Endometrial microvascular endothelial cells (primary cell): ENCODE data around the gene ARHGAP26. TPM values are rescaled to one million over a fixed set of nuclear protein-coding genes. Genes with fewer than 3 reads are reported as not detected.
"Not testable (repeated sequence)": the region's sequence is repeated elsewhere in the genome, so short reads cannot be mapped to it uniquely, and the experiment has no call there.

ENCODE experiments used
- in situ Hi-C: cut with HindIII; loops from 2 replicates; pipeline ENCODE4 v1.10.0; 2017; ENCODE audit warnings: low sequenced_read_pairs, low pct_unique_long_range_greater_than_20kb; ENCODE audit errors: inconsistent ontology term
- total RNA-seq: library from RNA; depleted of rRNA; stranded (reverse); fragments of >200 nt; gene quantifications from one replicate; pipeline ENCODE4 v1.2.3, GENCODE V29; 2015; ENCODE audit errors: inconsistent ontology term

The ARHGAP26 gene
- total RNA-seq, 1 donor from 2014 or later: 20.4 TPM

DNA sequence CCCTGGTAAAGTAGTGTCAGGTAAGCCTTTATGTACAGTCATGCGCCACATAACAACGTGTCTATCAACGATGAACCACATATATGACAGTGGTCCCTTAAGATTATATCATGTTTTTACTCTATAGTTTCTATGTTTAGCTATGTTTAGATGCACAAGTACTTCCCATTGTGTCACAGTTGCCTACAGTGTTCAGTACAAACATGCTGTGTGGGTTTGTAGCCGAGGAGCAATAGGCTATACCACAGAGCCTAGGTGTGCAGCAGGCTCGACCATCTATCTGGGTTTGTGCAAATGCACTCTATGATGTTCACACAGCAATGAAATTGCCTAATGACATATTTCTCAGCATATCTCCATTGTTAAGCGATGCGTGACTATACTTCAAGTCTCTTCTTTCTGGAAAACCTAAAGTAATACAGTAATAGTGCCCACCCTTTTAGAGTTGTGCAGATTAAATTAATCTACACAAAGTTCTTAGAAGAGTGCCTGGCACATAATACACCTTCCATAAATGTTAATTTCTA is 295.9 kb downstream of the ARHGAP26 start:
- in situ Hi-C loops: no loop called here

DNA sequence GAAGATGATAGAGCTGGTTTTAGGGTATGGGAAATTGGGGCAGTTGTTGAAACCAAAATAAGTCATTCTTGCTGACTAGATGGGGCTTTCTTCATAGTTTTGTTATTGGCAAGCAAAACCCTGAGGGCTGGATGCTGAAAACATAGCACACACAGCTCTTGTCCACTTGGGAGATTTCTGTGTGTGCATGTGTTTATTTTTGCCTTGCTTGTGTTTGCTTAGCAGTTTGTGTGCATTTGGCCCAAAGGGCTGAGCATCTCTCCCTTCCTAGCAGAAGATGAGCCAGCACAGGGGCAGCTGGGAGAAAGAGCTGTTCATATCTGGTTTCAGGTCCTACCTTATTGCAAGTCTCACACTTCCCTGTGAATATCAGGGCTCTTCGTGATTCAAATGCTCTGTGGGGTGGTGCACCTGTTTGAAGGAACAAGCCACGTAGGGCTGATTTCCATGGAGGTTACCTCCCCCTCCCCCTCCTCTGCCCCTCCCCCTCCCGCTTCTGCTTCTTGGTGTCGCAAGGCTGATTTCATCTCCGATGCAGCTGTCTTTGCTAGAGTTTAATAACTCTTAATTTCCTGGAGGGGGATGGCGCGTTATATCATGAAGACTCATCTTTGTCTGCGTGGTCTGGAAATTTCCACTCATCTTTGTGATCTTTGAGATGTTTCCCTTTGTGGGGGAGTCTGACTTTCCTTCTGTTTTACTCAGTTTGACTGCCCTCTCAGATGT is 296.5 kb downstream of the ARHGAP26 start:
- in situ Hi-C loops: no loop called here

DNA sequence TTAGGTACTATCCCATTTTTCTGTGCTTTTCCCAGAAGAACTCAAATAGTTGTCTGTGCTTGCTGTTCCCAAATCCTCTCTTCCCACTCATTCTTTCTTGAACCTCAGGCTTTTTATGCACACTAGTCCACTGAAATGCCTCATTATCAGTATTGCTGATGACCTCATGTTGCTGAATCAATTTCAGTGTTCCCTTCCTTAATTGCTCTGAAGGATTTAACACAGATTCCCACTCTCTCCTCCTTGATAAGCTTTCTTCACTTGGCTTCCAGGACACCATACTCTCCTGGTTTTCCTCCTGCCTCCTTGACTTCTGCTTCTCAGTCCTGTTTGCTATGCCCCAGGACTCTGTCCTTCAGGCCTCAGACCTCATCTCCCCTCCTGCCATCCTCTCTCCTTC is 298.5 kb downstream of the ARHGAP26 start:
- in situ Hi-C loops: no loop called here

DNA sequence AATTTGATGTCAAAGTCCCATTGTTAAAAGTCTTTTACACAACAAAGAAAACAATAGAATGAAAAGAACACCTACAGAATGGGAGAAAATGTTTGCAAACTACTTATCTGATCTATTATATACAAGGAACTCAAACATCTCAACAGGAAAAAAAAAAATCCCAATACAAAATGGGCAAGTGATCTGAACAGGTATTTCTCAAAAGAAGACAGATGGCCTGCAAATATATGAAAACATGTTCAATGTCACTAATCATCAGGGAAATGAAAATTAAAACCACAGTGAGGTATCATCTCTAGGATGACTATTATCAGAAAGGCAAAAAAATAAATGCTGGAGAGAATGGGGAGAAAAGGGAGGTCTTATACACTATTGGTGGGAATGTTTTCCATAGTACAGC is 301.8 kb downstream of the ARHGAP26 start:
- in situ Hi-C loops: no loop called here

DNA sequence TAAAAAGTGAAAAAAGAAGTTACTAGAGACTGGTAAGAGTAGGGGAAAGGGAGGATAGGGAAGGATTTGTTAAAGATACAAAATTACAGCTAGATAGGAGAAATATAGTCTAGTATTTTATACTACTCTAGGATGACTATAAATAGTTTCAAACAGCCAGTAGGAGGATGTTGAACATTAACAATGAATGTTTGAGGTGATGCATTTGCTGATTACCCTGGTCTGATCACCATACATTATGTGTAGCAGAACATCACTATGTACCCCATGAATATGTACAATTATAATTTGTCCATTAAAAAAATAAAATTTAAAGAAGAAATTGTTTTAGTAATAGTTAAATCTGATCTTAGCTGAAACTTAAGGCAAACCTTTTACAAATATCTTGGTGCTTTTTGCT is 302.6 kb downstream of the ARHGAP26 start:
- in situ Hi-C loops: no loop called here

DNA sequence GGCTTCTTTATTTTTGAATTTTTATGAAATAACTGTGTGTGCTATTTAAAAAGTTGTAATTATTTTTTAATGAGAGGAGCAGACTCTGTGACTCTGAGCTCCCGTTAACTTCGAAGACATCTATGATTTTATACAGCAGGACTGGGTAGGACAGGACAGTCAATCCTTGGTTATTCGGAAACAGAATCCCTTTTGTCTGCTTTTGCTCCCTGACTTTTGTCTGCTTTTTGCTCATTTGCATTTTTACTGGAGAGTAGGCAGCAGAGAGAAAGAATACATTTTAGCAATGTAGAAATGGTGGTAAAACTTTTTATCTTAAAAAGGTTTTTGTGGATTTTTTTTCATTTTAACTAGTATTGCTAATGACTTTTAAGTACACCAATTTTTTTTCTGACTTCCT is 303.6 kb downstream of the ARHGAP26 start:
- in situ Hi-C loops: no loop called here

DNA sequence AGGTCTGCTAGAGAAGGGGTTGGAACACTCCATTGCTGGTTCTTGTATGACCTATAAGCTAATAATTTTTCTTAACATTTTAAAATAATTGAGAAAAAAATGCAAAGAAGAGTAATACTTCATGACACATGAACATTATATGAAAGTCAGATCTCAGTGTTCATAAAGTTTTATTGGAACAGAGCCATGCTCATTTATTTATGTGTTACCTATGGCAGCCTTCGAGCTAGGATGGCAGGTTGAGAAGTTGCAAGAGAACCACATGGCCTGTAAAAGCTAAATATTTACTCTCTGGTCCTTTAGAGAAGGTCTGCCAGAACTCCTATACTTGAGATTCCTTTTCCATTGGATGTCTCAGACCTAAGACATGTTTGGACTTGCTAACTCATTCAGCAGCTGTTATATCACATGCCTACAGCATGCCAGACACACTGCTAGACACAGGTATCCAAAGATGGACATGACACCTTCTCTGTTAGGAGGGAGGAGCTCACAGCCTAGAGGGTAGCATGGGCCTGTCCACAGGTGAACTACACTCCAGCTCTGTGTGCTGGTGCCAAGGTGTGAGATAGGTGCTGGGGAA is 304.3 kb downstream of the ARHGAP26 start:
- in situ Hi-C loops: no loop called here

DNA sequence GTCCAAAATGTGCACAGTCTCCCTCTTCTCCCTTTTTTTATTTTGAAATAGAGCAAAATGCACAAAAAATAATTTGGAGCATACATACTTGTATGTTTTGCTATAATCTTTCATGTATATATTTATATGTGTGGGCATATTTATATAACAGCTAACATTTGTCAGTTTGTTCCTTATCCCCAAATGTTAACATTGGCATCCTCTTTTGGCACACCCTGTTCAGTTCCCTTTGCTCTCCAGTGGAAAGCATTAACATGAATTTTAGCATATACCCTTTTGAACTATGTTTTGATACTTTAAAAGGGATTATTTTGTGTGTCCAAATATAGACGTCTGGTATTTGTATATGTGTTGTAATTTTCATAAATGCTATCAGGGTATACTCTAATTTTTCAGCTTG is 306.2 kb downstream of the ARHGAP26 start:
- in situ Hi-C loops: no loop called here

DNA sequence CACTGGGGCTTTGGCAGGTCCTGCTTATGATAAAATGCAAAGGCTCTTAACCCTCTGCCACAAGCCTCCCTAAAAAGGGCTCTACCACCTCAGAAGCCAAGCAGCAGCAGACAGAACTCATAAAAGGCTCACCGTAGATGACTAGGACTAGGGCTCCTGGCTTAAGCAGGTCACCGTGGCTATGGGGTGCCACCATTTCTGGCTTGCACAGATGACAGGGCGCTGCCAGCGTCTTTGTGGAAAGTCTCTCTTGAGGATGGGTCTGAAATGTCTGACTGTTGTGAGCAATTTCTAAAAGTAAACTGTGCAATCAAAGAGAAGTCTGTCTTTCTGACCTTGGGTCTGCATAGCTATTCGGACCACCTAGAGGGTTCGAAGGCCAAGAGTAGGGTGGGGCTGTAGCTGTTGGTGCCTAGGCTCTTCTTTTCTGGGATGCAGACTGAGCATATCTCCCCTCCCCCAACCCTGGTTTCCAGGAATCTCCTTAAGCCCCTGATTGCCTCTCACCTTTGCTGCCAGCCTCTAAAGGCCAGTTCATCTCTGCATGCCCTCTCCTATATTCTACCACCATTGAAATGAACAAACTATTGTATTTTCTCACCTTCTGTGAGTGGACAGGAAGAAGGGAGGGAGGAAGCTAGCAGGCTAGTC is 307.4 kb downstream of the ARHGAP26 start:
- in situ Hi-C loops: no loop called here

DNA sequence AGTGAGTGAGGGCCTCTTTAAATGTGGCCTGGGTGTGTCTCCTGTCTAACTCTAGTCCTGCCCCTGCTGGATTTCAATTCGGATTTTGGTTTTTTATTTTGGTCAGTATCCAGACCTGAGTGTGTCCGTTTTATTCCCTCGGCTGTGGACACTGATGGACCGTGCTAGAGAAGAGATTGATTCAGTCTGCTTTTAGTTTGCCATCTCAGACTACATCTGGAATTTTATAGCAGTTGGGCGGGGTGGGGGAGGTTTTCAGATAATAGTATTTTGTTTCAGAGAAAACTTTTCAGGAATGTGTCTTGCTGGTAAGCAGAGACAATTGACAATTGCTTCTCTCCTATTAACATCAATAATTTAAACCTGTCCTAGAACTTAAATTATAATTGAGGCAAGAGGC is 308.1 kb downstream of the ARHGAP26 start:
- in situ Hi-C loops: no loop called here

DNA sequence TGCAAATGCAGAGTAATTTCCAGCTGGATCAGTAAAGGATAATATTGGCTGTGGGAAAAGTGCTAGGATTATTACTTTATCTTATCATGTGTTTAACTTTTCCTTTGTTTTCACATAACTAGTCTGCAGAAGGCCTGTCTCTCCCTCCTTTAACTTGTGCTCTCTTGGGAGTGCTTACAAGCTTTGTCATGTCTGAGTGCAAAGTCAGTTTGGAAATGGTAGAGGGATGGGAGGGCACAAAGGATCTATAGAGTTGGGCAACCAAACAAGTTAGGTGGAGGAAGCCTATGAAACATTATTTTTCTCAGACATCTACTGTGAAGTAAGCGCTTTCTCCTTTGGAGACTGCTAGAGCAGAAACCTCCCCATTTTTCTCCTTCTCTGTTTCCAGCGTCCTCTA is 308.8 kb downstream of the ARHGAP26 start:
- in situ Hi-C loops: no loop called here

DNA sequence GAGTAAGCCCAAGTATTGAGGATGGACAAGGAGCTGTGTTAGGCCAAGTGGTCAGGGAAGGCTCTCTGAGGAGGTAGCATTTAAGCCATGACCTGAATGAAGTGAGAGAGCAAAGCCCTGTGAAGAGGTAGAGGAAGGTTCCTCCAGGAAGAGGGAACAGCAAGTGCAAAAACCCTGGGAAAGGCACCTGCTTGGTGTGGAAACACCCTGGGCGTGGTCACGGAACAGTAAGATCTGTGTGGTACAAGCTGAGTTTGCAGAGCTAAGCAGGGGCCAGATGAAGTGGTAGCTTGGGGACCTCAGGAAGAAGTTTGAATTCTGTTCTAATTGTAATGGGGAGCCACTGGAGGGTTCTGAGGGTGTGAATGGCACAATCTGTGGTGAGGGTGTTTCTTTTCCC is 310.2 kb downstream of the ARHGAP26 start:
- in situ Hi-C loops: no loop called here

DNA sequence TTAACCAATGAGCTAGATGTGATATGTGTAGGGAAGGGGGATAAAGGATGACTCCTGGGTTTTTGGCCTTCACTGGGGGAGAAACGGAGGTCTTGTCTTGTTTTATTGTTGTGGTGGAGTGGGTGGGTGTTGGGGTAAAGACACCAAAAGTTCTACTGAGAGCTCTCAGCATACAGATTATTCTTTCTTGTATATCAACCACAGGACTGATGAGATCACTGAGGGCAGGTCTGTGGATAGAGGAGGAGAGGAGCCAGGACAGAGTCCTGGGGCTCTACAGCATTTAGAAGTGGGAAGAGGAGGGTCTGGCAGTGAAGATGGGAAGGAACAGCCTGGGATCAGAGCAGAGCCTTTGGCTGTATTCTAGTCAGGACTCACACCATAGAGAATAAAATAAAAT is 310.8 kb downstream of the ARHGAP26 start:
- in situ Hi-C loops: no loop called here

DNA sequence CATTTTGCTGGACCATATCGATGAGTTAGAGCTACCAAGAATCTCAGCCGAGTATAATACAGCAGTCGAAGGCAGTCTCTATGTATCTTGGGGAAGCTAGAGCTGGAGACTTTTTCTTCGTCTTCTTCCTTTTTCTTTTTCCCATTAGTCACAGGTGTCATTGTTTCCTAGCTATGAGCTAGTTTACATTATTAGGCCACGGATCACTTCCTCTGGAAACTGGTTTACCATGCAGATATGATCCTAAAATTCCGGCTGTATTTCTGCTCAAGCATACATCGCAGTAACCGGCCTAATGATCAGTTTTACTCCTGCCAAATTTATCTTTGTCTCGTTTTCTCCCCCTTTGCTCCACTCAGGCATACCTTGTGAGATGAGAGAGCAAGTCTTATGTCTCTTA is 312.8 kb downstream of the ARHGAP26 start:
- in situ Hi-C loops: no loop called here

DNA sequence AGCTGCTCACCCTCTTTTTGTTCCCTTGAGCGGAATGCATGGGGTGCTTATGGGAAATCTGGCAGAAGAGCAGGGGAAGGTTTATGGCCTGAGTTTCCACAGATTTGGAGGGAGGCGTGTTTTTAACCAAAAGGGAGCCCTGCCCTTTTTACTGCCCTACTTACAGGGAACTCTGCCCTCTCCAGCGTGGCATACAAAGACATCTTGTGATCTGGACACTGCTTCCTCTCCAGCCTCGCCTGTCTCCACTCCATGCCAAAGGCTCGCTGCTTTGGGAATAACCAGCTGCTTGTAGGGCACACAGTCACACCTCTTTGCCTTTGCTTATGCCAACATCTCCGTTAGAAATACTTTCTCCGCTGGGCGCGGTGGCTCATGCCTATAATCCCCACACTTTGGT is 314.2 kb downstream of the ARHGAP26 start:
- in situ Hi-C loops: no loop called here

DNA sequence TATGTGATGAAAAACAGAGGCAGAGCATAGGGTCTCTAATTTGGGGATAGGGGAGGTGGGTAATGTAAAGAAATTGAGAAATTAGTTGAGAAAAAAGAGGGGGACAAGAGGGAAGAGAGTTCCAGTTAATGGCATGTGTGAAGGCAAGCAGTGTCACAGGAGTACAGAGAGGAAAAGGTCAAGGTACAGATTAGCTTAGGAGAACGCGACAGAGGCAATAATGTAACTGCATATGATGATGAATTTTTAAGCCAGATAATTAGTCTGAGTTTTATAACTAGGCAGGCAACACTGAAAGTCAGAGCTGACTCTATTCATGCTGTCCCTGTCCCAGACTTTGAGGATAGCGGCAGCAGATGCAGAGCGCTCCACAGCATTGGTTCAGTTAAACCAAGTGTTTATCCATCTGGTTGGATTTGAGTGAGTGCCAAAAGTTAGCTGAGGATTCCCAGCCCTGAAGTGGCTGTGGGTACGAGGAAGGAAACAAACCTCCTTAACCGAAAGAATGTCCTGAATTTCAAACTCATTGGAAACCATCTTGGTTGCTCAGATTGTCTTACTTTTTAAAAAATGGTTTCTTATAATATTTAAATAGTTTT is 315.2 kb downstream of the ARHGAP26 start:
- in situ Hi-C loops: no loop called here

DNA sequence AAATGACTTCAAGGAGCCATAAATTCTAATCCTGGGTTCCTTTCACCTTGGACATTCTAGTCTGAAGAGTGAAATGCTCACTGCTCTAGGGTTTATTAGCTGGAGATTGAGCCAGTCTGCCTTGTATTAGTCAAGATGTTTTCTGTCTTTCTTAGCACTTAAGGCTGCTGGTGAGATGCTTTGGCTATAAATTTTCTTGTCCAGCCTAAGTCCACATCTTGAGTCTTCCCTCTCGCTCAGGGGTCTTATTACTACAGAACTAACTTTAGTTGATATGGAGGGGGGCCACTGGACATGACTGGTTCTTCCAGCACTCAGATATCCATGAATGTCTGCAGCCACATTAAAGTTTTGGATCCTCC is 316.4 kb downstream of the ARHGAP26 start:
- in situ Hi-C loops: no loop called here

DNA sequence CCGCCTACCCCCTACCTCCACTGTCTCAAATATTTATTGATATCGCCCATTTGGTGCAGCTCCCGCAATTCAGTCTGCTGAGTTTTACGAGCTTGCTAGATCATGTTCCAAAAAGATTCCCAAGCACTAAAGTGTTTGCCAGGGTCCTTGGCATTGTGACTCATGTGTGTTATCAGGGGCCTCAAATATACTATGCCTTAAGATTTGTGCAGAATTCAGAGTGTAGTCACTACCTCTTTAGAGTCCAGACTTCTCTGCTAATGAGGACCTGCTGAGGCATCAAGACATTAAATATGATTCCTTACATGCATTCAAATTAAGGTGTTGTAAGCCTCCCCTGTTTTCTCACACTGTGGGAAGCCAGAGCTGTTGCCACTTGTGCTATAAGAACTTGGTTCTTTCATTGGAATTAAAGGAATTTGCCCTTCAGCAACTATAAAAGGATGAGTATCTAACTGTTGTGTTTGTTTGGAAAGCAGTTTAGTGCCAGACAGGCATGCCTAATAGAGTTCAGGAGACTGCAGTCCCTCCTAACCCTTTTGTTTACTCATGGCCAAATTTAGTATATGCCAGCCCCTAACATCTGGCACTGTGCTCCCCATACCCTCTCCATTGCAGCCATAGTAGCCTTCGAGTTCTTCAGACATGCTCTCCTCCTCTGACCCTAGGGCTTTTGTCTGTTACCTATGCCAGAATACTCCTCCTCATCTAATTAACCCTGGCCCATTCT is 316.9 kb downstream of the ARHGAP26 start:
- in situ Hi-C loops: no loop called here

DNA sequence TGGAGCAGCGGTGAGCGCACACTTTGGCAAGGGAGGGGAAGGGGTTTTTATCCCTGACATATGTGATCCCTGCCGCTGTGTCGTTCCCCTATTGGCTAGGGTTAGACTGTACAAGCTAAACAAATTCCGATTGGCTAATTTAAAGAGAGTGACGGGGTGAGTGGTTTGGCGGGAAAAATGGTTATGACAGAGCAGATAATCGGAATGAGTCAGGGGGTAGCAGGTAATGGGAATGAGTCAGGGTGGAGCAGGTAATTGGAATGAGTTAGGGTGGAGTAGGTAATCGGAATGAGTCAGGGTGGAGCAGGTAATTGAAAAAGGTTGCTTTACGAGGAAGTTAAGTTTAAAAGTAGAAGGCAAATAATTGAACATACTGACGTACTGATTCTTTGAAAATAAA is 318.5 kb downstream of the ARHGAP26 start:
- in situ Hi-C loops: not testable (repeated sequence)
